ENCODE measurements around the gene LPCAT4. TPM values are rescaled to one million over a fixed set of nuclear protein-coding genes. Genes with fewer than 3 reads are reported as not detected.
"Not testable (repeated sequence)": the region's sequence is repeated elsewhere in the genome, so short reads cannot be mapped to it uniquely, and the experiment has no call there.

LPCAT4 gene
- total and polyA plus RNA-seq, 4 donors = 12.7 to 30.3 (median 20.2) TPM

DNA sequence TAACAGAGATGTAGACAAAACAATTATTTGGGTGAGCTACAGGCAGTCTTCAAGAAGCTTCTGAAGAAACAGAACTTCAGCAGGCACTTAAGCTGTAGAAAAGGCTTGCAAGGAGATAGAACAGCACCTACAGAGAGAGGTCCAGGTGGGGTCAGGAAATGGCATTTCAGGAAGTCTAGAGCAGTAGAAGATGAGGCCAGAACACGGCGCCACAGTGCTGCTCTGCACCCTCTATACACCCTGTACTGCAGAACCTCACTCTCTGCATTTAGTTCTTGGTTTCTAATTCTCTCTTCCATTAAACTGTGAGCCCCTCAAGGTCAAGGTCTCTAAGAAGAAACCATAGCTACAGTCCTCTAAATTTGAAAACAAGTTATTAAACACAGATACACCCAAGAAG is 26.0 kb upstream of the LPCAT4 start:
- ATAC-seq (ENCODE audit: insufficient read depth, low FRiP score) = not testable (repeated sequence)
- WGBS, 2 donors = 92% methylated on average over 2 of the region's 2 CpGs; no CpG with 5 or more reads in 1 of the 2 donors

DNA sequence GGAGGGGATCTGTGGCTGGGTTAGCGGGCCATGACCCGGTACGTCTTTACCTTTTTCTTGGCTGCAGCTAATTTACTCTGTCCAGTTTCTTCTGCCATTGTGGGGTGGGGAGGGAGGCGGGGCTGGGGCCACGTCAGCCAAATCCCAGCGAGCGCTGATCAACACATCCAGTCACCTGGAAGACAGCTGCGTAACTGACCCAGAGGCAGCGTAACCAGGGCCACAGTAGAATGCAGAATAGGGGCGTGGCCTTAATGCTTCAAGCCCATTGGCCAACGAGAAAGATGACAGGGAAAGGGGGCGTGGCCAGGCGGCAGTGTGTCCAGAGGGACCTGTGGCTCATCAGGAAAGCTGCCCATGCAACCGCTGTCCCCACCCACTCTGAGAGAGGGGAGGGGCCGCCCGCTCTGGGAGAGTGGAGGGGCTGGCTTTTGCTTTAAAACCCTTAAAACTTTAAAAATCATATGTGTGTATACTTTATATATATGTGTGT is 22.6 kb upstream of the LPCAT4 start:
- not testable (repeated sequence) for H3K4me1 ChIP-seq (ENCODE audit: control insufficient read depth in 5 of 5, insufficient read depth in 5 of 5, low read length in 5 of 5); H3K27me3 ChIP-seq (ENCODE audit: control insufficient read depth in 3 of 3, insufficient read depth in 3 of 3, low read length in 2 of 3); ATAC-seq (ENCODE audit: insufficient read depth, low FRiP score); H3K36me3 ChIP-seq (ENCODE audit: control insufficient read depth in 4 of 4, insufficient read depth in 4 of 4, low read length in 4 of 4); H3K9ac ChIP-seq (ENCODE audit: insufficient read depth in 1 of 2, low read length in 2 of 2); H3K9me3 ChIP-seq (ENCODE audit: control insufficient read depth in 4 of 4, insufficient read depth in 3 of 4, low read length in 3 of 4); H3K4me3 ChIP-seq; H3K27ac ChIP-seq (ENCODE audit: low read depth in 1 of 2, low read length in 1 of 2); DNase-seq
- no CpG with 5 or more reads among the region's 16 CpGs for WGBS, 2 donors

More for the DNA sequence above, 26.0 kb upstream of the LPCAT4 start:
- not testable (repeated sequence) for H3K27ac ChIP-seq (ENCODE audit: low read depth in 1 of 2, low read length in 1 of 2); H3K4me3 ChIP-seq; H3K4me1 ChIP-seq (ENCODE audit: control insufficient read depth in 5 of 5, insufficient read depth in 5 of 5, low read length in 5 of 5); H3K27me3 ChIP-seq (ENCODE audit: control insufficient read depth in 3 of 3, insufficient read depth in 3 of 3, low read length in 2 of 3); DNase-seq; H3K9ac ChIP-seq (ENCODE audit: insufficient read depth in 1 of 2, low read length in 2 of 2); H3K9me3 ChIP-seq (ENCODE audit: control insufficient read depth in 4 of 4, insufficient read depth in 3 of 4, low read length in 3 of 4); H3K36me3 ChIP-seq (ENCODE audit: control insufficient read depth in 4 of 4, insufficient read depth in 4 of 4, low read length in 4 of 4)

DNA sequence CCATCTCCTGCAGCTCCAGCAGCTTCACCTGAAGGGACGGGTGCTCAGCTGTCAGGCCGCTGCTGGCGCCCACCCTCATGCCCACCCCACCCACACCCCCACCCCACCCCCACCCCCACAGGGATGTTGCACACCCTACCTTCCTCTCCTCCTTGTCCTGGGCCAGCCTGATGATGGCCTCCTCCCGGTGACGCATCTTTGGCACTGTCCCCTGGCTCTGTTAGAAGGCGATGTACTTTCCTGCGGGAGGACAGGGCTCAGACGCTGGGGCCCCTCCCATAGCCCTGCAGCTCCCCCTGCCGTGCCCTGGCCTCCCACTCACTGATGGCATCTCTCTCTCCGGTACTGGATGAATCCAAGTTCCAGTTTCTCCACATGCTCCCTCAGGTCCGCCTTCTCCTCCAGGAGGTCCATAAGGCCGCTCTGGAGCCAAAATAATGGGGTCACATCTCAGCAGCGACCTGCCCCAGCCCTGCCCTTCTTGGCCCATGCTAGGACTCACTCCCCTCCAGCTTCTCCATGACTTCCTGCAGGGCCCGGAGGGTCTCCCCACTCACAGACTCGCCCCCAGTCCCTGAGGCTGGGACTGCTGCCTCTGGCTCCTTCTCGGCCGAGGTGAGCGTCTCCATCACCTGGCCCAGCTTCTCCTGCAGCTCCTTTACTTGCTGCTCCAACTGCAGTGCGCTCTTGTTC is 15.0 kb upstream of the LPCAT4 start:
- no CpG with 5 or more reads among the region's 19 CpGs for WGBS, 2 donors
- not testable (repeated sequence) for H3K9ac ChIP-seq (ENCODE audit: insufficient read depth in 1 of 2, low read length in 2 of 2); H3K27me3 ChIP-seq (ENCODE audit: control insufficient read depth in 3 of 3, insufficient read depth in 3 of 3, low read length in 2 of 3); H3K4me1 ChIP-seq (ENCODE audit: control insufficient read depth in 5 of 5, insufficient read depth in 5 of 5, low read length in 5 of 5); ATAC-seq (ENCODE audit: insufficient read depth, low FRiP score); H3K36me3 ChIP-seq (ENCODE audit: control insufficient read depth in 4 of 4, insufficient read depth in 4 of 4, low read length in 4 of 4); DNase-seq; H3K9me3 ChIP-seq (ENCODE audit: control insufficient read depth in 4 of 4, insufficient read depth in 3 of 4, low read length in 3 of 4); H3K4me3 ChIP-seq; H3K27ac ChIP-seq (ENCODE audit: low read depth in 1 of 2, low read length in 1 of 2)

DNA sequence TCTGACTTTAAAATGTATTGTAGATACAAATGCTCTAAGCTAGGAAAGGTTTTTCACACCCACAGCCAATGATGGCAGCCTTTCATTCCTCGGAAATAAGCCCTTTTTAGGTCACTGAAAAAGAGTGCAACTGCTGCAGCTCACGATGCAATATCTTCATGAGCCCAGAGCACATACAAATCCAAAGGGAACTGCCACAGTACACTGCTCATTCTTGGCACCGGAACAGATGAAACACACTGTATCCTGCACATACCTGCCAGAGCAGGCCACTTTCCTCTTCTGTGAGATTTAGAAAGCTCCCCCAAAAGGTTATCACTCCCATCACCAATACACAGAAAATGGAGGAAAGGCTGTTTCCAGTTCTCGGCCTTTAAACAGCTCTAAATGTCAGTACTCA is 13.5 kb upstream of the LPCAT4 start:
- not testable (repeated sequence) for ATAC-seq (ENCODE audit: insufficient read depth, low FRiP score); H3K9ac ChIP-seq (ENCODE audit: insufficient read depth in 1 of 2, low read length in 2 of 2); H3K27ac ChIP-seq (ENCODE audit: low read depth in 1 of 2, low read length in 1 of 2); H3K27me3 ChIP-seq (ENCODE audit: control insufficient read depth in 3 of 3, insufficient read depth in 3 of 3, low read length in 2 of 3); DNase-seq; H3K9me3 ChIP-seq (ENCODE audit: control insufficient read depth in 4 of 4, insufficient read depth in 3 of 4, low read length in 3 of 4); H3K4me3 ChIP-seq; H3K36me3 ChIP-seq (ENCODE audit: control insufficient read depth in 4 of 4, insufficient read depth in 4 of 4, low read length in 4 of 4); H3K4me1 ChIP-seq (ENCODE audit: control insufficient read depth in 5 of 5, insufficient read depth in 5 of 5, low read length in 5 of 5)
- WGBS, 2 donors = 91 to 95% methylated on average over 4 of the region's 4 CpGs

DNA sequence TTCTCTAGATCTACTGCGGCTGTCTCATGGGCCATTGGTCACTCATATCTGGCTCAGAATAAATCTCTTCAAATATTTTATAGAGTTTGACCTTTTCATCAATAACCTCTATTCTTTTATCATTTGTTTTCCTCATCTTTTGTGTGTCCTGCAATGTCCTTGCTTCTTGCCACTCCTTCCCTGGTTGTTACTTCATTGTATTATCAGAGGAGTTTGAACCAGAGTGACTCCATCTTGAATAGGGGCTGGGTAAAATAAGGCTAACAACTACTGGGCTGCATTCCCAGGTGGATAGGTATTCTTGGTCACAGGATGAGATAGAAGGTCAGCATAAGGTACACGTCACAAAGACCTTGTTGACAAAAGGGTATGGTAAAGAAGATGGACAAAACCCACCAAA is 9.9 kb upstream of the LPCAT4 start:
- Histone ChIP-seq H3K27me3 (ENCODE audit: control insufficient read depth in 3 of 3, insufficient read depth in 3 of 3, low read length in 2 of 3) (no peaks in the 10 kb centered on the region), H3K4me3 (no peak overlapping the region), H3K36me3 (ENCODE audit: control insufficient read depth in 4 of 4, insufficient read depth in 4 of 4, low read length in 4 of 4) (peaks cover 0 to 1% (median 0%) of the 10 kb centered on the region in 4 donors), H3K9ac (ENCODE audit: insufficient read depth in 1 of 2, low read length in 2 of 2) (no peak overlapping the region), H3K27ac (ENCODE audit: low read depth in 1 of 2, low read length in 1 of 2) (no peak overlapping the region), H3K9me3 (ENCODE audit: control insufficient read depth in 4 of 4, insufficient read depth in 3 of 4, low read length in 3 of 4) (no peaks in the 10 kb centered on the region), H3K4me1 (ENCODE audit: control insufficient read depth in 5 of 5, insufficient read depth in 5 of 5, low read length in 5 of 5) (no peaks in the 10 kb centered on the region)
- DNase-seq (no peak), ATAC-seq (ENCODE audit: insufficient read depth, low FRiP score) (no peak)
- TF ChIP-seq, protein P1, sequence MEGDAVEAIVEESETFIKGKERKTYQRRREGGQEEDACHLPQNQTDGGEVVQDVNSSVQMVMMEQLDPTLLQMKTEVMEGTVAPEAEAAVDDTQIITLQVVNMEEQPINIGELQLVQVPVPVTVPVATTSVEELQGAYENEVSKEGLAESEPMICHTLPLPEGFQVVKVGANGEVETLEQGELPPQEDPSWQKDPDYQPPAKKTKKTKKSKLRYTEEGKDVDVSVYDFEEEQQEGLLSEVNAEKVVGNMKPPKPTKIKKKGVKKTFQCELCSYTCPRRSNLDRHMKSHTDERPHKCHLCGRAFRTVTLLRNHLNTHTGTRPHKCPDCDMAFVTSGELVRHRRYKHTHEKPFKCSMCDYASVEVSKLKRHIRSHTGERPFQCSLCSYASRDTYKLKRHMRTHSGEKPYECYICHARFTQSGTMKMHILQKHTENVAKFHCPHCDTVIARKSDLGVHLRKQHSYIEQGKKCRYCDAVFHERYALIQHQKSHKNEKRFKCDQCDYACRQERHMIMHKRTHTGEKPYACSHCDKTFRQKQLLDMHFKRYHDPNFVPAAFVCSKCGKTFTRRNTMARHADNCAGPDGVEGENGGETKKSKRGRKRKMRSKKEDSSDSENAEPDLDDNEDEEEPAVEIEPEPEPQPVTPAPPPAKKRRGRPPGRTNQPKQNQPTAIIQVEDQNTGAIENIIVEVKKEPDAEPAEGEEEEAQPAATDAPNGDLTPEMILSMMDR (IDR thresholded peaks at IDR 0.05; ENCODE audit: control extremely low read depth, extremely low read depth) = no peak
- WGBS, 2 donors = 97 to 98% methylated on average over 2 of the region's 2 CpGs

DNA sequence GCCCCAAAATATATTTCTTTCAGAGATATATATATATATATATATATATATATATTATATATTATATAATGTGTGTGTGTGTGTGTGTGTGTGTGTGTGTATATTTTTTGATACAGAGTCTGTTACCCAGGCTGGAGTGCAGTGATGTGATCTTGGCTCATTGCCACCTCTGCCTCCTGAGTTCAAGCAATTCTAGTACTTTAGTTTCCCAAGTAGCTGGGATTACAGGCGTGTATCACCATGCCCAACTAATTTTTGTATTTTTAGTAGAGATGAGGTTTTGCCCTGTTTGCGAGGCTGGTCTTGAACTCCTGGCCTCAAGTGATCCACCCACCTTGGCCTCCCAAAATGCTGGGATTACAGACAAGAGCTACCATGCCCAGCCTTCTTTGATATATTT is 8.5 kb upstream of the LPCAT4 start:
- not testable (repeated sequence) for H3K27ac ChIP-seq (ENCODE audit: low read depth in 1 of 2, low read length in 1 of 2); H3K4me3 ChIP-seq; H3K27me3 ChIP-seq (ENCODE audit: control insufficient read depth in 3 of 3, insufficient read depth in 3 of 3, low read length in 2 of 3); H3K9me3 ChIP-seq (ENCODE audit: control insufficient read depth in 4 of 4, insufficient read depth in 3 of 4, low read length in 3 of 4); H3K9ac ChIP-seq (ENCODE audit: insufficient read depth in 1 of 2, low read length in 2 of 2); H3K4me1 ChIP-seq (ENCODE audit: control insufficient read depth in 5 of 5, insufficient read depth in 5 of 5, low read length in 5 of 5); H3K36me3 ChIP-seq (ENCODE audit: control insufficient read depth in 4 of 4, insufficient read depth in 4 of 4, low read length in 4 of 4); DNase-seq; ATAC-seq (ENCODE audit: insufficient read depth, low FRiP score)
- WGBS, 2 donors = 94 to 100% methylated on average over 2 of the region's 2 CpGs

Measured in lung (tissue), 12 donors.